ENCODE data around the gene PPEF1.

DNA sequence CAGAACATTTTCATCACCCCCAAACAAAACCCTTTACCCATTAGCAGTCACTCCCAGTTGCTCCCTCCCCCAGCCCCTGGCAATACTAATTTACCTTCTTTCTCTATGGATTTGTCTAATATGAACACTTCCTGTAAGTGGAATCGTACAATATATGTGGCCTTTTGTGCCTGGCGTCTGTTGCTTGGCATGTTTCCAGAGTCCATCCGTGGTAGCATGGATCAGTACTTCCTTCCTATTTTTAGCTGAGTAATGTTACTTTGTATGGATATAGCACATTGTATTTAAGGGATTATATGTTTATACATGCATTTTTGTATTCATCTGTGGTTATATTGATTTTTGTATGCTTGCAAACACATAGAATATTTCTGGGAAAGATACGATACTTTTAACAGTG lies 48.2 kb downstream of the PPEF1 start:
- no peak for TF ChIP-seq EP300 (conservative IDR thresholded peaks at IDR 0.05; ENCODE audit: poor library complexity, severe bottlenecking)
- no peak for TF ChIP-seq CTCF (IDR thresholded peaks at IDR 0.05; ENCODE audit: poor library complexity, severe bottlenecking)
- TF ChIP-seq MXI1 (conservative IDR thresholded peaks at IDR 0.05; ENCODE audit: poor library complexity, severe bottlenecking) = no peak
- no peak for TF ChIP-seq REST (IDR thresholded peaks at IDR 0.05; ENCODE audit: borderline replicate concordance)
- no peak for TF ChIP-seq TAF1 (IDR thresholded peaks at IDR 0.05; ENCODE audit: low read depth)
- TF ChIP-seq SMC3 (conservative IDR thresholded peaks at IDR 0.05; ENCODE audit: poor library complexity) = no peak
- no peak for TF ChIP-seq POLR2AphosphoS5 (IDR thresholded peaks at IDR 0.05)
- TF ChIP-seq EZH2 (IDR thresholded peaks at IDR 0.05; ENCODE audit: borderline replicate concordance, insufficient read depth, low read length, poor library complexity, severe bottlenecking) = no peak
